ENCODE measurements around the gene DOK5. TPM values are rescaled to one million over a fixed set of nuclear protein-coding genes. Genes with fewer than 3 reads are reported as not detected.

DOK5 gene
- total RNA-seq, 1 donor from 2014 or later = 6.5 TPM

DNA sequence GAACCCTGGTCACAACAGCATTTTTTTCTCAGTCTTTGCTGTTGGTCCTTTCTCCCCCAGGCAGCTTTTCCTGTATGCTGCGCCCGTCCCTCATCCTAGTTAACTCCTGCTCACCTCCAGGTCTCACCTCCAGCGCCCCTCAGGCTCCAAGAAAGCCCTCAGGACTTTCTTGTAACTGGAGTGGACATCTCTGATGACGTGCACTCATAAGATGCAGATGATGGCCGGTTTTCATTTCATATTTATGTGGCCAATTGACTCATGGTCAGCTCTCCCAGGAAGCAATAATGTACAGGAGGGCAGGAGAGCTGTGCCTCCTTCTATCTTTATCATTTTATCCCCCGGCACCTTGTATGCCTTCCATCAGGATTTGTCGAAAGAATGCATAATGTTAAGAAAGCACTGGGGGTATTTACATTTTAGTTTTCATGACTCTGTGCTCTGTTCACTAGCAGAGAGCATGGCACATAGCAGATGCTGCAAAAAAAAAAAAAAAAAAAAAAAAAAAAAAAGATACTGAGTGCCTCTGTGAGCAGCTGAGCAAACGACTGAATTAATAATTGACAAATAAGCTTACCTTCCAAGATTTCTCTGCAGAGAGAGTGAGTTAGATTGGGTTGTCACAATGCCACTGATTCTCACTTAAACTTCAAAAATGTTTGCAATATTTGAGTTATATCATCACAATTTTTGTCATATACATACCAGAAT lies 170.2 kb downstream of the DOK5 start:
- DNase-seq (ENCODE audit: low read depth) = peak; percentile 74

DNA sequence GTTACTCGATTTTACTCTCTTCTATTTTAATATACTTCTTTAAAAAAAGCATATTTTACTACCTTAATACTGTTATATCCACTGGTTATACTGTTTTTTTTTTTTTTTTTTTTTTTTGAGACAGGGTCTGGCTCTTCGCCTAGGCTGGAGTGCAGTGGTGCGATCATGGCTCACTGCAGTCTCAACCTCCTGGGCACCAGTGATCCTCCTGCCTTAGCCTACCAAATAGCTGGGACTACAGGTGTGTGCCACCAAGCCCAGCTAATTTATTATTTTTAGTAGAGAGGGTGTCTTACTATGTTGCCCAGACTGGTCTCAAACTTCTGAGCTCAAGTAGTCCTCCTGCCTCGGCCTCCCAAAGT lies 170.7 kb downstream of the DOK5 start:
- no peak for DNase-seq (ENCODE audit: low read depth)

DNA sequence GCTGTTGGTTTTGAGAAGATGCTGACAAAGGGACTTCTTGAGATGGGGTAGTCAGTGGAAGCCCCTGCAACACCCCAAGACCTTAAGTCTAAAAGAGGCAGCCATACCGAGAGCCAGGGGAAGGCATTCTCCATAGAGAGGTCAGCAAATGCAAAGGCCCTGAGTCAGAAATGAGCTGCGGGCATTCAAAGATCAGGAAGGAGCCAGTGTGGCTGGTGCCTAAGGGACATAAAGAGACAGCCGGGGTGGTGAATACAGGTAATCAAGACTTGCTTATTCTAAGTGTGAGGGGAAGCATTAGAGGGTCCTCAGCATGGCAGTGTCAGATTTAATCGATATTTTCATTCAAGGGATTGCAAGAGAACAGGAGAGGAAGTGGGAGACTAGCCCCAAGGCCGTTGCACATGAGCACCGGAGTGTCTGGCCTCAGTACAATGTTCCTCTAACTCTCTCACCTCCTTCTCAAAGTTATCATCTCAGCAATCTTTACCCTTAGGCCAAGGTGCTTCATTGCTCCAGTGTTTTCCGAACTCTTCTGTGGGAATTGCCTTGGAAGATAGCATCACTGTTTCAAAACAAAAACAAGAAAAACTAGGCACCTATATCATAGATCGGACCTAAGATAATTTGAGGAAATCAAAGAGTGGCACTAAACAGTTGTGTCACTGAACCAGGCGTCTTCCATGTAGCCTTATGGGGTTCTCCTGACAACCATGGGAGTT lies 173.2 kb downstream of the DOK5 start:
- DNase-seq (ENCODE audit: low read depth) = no peak

DNA sequence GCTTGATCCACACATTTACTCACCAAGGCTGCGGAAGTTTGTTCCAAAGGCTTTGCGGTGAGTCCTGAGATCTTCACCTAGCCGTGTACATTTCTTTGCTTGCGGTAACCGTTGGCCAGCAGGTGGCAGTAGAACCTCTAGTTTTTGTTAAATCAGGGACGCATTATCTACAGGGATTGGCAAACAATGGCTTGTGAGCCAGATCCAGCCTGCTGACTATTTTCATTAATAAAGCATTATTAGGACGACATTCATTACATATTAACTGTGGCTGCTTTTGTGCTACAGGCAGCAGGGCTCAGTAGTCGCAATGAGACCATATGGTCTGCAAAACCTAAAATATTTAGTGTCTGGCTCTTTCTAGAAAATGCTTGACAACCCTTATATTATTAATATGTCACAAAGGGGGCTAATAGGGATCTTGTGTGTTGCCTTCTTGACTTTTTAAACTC lies 174.1 kb downstream of the DOK5 start:
- DNase-seq (ENCODE audit: low read depth) = peak; percentile 80

DNA sequence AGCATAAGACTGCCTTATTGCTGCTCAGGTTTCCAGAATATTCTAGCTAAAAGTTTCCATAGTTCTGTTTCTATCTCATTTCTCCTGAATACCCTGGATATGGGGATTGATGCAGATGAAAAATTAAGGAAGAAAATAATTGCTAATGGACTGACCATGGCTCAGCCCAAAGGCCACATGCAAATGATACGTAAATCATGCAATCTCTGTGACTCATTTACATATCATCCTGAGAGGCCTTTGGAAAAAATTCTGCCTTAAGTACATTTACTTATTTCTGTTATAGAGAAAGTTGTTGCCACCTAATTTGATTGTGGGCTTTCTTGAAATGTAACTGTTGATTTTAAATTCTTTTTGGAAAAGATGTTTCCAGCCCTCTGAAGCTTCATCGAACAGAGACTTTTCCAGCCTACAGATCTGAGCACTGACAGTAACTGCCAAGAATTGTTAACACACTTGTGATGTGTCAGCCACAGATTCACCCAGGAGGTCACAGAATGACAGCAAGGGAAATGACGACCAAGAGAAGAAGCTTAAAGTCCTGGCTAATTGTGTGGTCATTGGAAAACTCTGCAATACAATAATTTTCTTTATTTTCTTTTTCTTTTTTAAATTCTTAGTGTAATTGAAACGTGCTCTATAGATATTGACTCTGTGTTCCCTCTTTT lies 174.8 kb downstream of the DOK5 start:
- no peak for DNase-seq (ENCODE audit: low read depth)

DNA sequence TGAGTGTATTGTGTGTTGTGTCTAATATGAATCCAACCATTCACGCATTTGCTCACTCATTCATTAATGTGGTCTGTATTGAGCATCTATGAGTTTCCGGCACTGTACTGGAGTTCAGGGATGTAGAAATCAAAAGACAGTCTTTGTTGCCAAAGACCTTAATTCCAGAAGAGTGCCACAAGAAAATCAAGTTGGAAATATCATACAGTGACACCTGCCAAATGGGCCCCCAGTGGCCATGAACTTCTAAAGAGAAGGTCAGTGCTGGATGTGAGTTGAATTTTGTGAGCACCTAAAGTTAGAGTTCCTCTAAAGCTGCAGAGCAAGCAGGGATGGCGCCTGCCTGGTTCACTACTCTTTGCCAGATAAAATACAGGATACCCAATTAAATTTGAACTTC lies 175.9 kb downstream of the DOK5 start:
- DNase-seq (ENCODE audit: low read depth) = no peak

DNA sequence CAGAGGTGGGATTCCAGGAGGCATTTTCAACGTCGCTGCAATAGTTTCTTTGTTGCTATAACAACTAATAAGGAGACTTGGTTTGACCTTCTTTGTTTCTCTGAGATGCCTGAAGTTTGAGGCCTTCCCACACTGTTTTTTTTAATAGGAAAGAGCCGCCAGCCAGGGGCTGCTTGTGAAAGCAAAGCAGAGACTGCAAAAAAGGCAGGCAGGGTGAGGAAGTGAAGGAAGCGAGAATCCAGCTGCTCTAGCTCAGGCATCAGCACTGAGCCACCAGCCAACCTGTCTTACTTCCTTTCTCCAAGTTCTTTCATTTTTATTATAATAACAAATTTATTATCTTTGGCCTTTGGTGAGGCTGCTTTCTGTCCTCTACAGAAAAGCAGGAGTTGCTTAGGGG lies 179.1 kb downstream of the DOK5 start:
- DNase-seq (ENCODE audit: low read depth) = no peak

DNA sequence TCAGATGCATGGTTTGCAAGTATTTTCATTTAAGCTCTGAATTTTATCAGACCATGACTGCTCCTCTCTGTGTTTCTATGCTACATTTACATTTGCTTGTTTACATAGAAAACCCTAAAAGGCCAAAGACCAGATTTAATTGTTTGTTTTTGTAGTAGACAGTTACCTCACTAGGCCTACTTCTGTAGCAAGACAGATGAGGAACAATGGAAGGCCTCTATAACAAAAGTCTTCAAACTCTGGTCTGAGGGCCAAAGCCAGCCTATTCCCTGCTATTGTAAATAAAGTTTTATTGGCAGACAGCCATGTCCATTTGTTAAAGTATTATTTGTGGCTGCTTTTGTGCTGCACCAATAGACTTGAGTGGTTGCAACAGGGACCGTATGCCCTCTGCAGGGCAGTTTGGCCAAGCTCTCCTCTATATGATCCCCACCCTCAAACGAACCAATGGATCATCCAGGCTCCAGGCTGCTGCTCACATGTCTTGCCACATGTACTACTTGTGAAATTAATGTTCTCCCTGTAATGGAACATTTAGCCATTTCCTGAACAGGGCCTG lies 182.0 kb downstream of the DOK5 start:
- DNase-seq (ENCODE audit: low read depth) = no peak

DNA sequence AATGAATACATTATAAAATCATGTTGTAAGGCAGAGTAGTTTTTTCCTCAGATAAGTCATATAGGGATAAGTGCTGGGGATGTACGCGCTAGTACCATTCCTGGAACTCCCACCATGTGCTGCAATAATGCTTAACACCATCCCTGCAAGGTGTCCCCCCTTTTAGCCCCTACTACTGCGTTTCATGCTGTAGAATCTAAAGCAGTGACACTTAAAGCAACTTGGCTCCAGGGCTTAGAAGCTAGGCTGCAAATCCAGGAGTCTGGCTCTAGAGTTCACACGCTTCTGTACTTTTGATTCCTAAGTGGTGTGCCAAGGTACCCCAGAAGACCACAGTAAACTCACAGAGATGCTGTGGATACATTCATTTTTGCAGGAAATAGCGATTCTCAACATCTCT lies 183.1 kb downstream of the DOK5 start:
- DNase-seq (ENCODE audit: low read depth) = no peak

DNA sequence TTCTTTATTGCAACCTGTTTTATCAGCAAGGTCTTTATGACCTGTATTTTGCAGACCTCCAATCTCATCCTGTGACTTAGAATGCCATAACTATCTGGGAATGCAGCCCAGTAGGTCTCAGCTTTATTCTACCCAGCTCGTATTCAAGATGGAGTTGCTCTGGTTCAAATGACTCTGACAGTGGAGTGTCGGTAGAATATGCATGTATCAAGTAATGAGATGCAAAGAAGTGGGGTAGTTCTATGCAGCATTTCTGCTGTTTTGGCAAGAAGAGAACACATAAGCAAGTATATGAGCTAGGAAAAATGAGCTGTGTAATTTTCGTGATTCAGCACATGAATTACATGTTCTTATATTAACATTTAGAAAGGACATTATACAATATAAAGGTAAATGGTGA lies 185.9 kb downstream of the DOK5 start:
- no peak for DNase-seq (ENCODE audit: low read depth)

DNA sequence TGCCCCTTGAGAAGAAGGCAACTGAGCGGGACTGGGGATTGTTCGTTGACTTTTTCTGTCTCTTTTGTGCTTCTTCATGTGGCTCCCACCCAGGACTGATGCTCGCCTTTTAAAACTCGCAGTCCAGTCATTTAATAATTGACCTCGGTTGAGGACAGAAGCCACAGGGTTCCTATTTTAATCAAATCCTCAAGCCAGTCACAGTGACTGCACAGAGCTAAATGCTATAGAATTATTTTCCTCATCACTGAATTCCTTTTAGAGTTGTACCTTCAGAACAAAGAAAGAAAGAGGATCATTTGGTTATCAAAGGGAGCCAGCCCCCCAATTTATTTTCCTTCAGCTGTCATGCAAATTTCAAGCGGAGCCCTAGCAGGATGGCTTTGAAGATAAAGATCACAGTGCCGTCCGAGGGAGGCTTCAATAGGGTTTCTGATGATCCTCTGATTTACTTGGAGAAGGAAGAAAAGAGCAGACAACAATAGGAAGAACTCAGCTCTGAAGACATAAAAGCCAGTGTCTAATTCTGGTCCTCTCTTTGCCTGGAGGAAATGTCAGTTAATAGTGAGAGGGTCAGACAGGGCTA lies 186.6 kb downstream of the DOK5 start:
- no peak for DNase-seq (ENCODE audit: low read depth)

DNA sequence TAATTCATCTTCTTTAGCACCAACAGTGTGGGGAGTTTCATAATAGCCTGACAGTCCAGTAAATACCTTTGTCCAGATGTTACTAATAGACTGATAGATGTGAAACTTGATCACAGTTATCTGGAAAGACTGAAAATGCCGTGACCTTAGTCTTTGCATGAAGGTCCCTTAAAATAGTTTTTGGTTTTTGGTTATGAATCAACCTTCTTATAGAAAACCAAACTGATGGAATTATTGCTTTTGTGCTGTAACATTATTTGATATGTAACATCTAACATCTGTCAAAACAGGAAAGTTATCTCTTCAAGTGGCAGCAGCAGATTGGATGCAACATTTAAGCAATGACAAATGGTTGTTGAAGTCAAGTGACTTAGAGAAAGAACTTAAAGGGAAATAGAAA lies 190.4 kb downstream of the DOK5 start:
- DNase-seq (ENCODE audit: low read depth) = no peak

DNA sequence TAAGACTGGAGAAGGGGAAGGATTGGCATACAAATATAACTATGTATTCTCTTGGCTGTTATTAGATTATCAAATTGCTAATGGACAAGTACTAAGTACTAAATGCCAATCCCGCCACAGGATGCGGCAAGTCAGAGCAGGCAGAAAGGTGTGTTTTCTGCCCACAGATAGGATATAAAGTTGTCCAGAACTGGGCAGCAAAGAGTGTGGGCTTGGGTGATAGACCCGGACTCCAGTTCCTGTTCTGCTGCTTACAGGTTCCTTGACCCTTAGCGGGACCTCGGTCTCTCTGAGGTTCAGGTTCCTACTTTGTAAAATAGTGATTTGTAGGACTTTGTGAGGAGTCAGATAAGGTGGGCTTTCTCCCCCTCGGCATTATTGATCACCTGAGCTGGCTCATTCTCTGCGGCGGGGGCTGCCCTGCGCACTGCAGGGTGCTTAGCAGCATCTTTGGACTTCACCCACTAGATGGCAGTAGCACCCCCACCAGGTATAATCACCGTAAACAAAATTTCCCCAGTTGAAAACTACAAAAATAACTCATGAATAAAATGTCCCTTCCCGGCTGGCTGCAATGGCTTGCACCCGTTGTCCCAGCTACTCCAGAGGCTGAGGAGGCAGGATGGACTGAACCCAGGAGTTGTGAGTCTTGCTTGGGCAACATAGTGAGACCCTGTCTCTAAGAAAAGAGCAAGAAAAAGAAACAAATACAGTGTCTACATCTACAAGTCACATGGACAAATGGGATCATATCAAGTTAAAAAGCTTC lies 193.1 kb downstream of the DOK5 start:
- peak; percentile 21 for DNase-seq (ENCODE audit: low read depth)

DNA sequence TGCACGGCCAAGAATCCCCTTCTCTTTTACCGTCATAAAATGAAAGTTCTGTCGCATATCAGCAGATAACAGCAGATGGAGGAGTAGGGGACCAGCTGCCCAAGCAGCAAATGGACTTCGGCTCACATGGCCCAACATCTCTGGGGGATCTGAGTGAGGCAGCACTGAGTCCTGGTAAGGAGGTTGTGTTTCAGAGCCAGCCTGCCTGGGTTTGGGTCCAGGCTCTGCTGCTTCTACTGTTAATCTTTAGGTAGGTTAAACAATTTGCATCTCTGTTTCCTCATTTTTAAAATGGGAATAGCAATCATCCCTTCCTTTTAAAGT lies 193.6 kb downstream of the DOK5 start:
- DNase-seq (ENCODE audit: low read depth) = no peak

DNA sequence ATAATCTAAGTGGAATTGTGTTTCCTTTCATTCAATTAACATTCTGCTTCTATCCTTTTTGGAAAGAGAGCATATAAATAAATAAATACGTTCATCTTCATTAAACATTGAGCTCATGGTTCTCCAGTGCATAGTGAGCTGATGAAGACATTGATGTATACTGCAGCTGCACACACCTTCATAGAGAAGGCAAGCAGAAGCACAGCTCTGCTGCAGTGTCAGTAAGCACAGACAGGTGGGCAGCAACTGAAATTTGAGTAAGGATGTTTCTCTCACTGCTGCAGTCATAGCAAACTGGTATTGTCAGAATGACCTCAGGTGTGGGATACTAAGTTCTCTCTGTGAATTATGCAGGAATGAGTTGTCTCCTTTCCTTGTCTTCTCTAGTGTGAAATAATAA lies 202.9 kb downstream of the DOK5 start:
- DNase-seq (ENCODE audit: low read depth) = no peak

DNA sequence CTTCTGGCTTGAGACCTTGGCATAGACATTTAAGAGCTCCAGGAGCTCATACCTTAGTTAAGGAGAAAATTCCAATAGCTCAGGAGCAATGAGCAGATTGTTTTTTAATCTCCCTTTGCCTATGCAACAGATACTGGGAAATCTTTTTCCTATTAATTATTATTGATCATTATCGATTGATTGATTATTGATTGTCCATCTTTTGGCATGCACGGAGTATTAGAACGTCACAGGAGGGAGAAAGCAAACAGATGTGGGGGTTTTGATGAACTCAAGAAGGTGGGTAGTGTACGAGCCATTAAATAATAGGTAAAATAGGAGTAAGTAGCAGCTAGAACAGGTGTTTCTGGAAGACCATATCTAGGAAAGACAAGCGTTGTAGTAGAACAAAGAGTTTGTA lies 205.0 kb downstream of the DOK5 start:
- no peak for DNase-seq (ENCODE audit: low read depth)

DNA sequence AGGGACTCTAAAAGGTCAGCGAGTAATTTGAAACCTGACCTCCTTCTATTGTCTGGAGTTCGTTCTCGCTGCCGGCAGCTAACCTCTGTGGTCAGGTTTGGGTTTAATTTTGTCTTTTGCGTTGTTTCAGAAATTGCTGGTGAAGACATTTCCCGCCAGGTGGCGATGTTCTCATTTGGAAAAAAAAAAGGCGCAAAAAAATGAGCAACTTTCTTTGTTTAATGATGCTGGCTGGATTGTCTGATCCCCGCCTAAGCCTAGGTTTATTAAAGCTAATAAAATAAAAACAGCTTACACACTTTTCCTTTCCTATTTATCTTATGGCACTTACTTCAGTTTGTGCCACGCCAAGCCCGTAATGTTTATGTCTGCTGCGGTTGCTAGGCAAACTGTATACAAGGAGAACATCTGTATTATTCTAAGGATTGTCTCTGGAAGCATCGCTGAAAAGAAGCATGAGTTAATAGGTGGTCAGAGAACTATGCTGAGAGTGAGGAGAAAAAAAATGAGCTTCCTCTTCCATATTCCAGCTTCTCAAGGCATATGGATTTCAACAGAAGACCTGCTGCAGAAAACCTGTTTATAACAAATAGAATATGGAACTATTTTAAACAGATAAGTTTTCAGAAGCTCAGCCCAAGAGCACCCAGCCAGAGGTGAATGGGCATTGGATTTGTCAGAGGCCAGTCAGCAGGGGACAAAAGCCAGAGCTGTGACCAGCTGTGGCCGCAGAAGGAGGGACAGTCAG lies 205.7 kb downstream of the DOK5 start:
- DNase-seq (ENCODE audit: low read depth) = peak; percentile 19

DNA sequence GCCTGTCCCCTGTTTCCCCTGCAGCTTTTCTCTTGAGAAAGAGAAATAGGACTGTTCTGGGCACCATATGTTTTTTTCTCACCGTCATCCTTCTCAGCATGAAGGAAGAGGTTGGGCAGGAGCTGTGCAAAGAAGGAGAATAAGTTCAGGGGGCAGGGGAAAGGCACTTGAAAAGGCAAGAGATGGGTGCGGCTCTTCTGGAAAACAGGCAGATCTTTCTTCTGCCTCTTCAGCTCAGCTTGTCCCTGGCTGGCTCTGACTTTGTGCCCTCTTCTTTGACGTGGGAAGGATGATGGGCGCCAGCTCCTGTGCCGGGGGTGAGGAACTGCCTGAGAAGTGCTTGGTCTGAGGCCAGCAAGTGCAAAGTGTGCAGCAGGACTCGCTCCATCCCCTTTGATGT lies 206.5 kb downstream of the DOK5 start:
- DNase-seq (ENCODE audit: low read depth) = no peak

DNA sequence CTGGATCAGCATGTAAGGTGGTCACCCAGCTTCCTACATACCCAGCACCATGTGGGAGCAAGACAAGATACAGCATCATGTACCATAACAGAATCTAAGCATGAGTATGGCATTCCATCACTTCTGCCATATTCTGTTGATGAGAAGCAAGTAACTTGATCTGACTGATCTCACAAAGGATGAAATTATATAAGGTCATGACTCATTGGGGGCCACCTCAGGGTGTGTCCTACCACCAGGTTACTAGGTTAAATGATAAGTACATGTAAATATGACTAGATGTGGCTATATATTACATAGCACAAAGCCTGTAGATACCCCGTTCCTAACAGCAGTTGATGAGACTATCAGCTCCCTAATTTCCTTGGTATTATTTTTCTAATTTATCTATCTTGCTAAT lies 213.1 kb downstream of the DOK5 start:
- no peak for DNase-seq (ENCODE audit: low read depth)

DNA sequence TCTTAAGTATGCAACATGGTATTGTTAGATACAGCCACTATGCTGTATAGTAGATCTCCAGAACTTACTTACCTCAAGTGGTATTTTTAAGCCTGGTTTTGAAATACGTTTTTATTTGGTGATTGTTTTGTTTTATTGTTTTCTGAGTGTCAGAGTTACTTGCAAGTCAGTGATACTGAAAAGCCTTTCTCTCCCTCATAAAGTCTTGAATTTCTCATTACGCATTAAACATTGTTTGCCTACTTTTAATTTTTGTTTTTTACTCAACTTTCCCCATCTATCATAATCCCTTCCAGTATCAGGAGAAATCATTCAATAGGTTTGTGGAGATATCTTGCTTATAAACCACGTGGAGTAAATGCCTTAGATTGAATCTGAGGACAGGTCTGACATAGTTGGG lies 214.9 kb downstream of the DOK5 start:
- DNase-seq (ENCODE audit: low read depth) = no peak

DNA sequence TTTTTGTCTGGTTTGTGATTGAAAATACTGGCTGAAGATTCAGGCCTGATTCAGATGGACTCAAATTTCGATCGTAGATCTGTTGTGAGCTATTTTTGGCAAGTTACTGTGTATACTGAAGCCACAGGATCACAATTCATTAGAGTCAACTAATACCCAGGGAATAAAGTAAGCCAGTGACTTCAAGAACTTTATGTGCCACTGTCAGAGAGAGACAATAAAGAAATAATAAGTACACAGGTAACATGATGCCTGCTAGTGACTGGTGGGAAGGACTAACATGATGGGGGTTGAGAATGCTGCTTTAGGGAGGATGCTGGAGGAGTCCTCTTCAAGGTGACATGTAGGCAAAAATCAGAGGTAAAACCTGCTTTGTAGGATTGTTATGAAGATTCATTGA lies 215.9 kb downstream of the DOK5 start:
- DNase-seq (ENCODE audit: low read depth) = no peak
